OCI-LY3 (cell line): ENCODE results near the gene NAV2.

ENCODE experiments used
- EZH2phosphoT487 ChIP-seq: fragments of 200-600 bp; shearing (Covaris generic); IDR thresholded peaks from 2 replicates; pipeline ENCODE4 v1.6.1; 2018; ENCODE audit warnings: antibody characterized with exemption, mixed run types, low read depth
- TF ChIP-seq, protein P1 (sequence below): fragments of 200-600, 300-600 bp; sonication (generic); IDR thresholded peaks from 2 replicates; pipeline ENCODE4 v1.5.1; 2014; ENCODE audit warnings: antibody characterized with exemption, low read length, low read depth

DNA sequence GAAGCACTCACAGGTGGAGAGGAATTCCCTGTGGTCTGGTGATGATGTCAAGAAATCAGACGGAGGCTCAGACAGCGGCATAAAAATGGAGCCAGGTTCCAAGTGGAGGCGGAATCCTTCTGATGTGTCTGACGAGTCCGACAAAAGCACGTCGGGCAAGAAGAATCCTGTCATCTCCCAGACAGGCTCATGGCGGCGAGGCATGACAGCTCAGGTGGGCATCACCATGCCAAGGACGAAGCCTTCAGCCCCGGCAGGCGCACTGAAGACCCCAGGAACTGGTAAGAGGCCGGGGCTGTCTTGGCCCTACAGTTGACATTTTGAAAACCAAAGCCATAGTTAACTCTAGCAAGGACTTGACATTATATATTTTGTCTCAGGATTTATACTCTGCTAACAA is 331.4 kb downstream of the NAV2 start:
- TF ChIP-seq, protein P1, sequence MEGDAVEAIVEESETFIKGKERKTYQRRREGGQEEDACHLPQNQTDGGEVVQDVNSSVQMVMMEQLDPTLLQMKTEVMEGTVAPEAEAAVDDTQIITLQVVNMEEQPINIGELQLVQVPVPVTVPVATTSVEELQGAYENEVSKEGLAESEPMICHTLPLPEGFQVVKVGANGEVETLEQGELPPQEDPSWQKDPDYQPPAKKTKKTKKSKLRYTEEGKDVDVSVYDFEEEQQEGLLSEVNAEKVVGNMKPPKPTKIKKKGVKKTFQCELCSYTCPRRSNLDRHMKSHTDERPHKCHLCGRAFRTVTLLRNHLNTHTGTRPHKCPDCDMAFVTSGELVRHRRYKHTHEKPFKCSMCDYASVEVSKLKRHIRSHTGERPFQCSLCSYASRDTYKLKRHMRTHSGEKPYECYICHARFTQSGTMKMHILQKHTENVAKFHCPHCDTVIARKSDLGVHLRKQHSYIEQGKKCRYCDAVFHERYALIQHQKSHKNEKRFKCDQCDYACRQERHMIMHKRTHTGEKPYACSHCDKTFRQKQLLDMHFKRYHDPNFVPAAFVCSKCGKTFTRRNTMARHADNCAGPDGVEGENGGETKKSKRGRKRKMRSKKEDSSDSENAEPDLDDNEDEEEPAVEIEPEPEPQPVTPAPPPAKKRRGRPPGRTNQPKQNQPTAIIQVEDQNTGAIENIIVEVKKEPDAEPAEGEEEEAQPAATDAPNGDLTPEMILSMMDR = no peak
- no peak for TF ChIP-seq EZH2phosphoT487
